ENCODE data around the gene PARK7.

Gene PARK7

DNA sequence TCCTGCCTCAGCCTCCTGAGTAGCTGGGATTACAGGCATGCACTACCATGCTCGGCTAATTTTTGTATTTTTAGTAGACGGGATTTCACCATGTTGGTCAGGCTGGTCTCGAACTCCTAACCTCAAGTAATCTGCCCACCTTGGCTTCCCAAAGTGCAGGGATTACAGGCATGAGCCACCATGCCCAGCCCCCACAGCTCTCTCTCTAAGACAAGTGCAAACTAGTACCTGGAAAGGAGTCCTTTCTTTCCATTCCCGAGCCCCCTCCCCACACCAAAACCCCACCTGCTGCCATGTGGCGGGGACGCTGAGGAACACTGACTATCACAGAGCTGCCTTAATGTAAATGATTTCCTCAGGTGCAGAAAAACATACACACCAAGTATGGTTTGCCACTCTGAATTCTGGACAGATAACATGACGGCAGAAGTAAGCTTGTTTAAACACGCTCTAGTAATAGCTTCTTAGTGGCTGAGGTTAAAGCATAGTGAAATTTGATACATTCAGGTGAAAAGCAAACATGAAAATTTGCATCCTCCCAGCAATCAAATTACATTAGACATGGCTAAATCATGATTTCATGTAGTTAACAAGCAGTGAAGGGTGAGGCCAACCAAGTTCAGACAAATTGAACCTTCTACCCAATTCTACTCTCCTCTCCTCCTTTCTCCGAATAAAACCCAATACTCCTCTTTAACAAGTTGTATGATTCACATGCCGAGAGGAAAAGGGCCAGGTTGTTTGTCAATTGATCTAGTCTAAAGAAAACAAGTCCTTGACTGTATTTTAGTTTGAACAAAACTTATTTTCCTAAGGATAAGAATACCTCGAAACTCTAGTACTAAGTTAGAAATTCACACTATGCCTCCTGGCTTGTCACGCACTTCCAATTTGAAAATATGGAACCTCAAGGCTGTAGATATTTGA is 44.8 kb downstream of the PARK7 start:
- no peak for FAIRE-seq
- no peak for DNase-seq (ENCODE audit: low spot score)

DNA sequence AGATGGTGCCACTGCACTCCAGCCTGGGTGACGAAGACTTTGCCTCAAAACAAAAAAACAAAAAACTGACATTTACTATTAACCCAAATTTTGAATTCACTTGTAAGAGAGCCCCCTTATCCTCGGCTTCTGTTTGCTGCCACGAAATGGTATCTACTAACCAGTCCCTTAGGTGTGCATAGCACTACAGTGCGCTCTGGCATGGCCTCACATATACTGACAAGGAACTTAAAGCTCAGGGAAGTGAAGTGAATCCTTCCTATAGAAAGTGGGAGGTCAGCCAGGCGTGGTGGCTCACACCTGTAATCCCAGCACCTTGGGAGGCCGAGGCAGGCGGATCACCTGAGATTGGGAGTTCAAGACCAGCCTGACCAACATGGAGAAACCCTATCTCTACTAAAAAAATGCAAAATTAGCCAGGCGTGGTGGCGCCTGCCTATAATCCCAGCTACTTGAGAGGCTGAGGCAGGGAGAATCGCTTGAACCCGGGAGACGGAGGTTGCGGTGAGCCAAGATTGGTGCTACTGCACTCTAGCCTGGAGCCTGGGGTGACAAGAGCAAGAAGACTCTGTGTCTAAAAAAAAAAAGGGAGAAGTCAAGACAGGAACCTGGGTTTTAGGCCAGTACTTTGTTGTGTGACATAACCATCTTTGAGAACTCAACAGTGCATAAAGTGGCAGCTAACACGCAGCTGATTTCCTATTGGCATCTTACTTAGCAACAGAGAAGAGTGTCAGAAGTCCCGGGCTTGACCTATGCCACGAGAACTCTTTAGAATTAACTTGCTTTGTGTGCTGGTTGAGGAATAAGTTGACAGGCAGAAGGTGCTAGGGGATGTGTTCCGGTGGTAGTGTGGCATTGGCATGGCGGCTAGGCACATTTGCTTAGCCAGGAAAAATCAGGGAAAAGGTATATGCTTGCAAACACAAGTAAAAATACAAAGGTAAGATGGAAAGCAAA is 47.8 kb downstream of the PARK7 start:
- DNase-seq (ENCODE audit: low spot score), result no peak
- no peak for FAIRE-seq

DNA sequence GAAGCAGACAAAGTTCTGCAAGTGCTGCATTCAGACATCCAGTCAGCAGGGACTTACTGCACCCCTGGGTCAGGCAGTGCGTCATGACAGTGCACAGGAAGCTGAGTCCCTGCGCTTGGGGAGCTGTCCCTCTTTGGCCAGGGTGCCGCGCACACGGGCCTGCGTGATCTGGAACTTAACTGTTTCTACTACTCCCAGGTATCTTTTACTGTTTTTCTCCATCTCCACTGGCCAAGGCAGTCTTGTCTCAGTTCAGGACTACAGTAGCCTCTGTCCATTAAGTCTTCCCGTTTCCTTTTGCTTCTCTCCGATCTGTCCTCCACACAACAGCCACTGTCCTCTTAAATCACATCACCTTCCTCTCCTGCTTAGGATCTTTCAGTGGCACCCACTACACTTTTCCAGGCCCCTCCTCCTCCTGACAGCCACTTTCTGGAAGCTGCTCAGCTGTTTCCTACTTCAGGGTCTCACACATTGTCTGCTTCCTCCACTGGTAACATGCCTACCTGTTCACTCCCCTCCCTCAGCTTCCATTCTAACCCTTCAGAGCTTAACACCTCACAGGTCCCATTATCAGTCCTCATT is 48.7 kb downstream of the PARK7 start:
- DNase-seq (ENCODE audit: low spot score) (no peak), FAIRE-seq (no peak)

DNA sequence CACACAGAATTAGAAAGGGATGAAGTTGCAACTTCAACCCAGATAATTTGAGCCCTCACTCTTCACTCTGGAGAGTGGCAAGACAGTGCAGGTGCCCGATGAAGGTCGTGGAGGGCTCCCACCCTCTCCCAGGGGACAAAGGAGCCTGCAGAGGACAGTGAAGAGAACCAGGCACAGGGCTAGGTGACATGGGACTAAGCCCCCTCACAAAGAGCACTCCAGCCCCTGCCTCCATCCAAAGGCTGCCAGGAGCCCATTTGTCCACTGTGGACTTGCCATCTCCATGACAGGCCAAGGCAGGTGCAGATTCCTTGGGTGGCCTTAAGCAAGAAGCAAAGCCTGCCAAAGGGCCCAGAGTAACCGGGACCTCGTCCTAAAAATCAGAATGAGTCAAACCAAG is 49.5 kb downstream of the PARK7 start:
- FAIRE-seq, result no peak
- DNase-seq (ENCODE audit: low spot score), result no peak

DNA sequence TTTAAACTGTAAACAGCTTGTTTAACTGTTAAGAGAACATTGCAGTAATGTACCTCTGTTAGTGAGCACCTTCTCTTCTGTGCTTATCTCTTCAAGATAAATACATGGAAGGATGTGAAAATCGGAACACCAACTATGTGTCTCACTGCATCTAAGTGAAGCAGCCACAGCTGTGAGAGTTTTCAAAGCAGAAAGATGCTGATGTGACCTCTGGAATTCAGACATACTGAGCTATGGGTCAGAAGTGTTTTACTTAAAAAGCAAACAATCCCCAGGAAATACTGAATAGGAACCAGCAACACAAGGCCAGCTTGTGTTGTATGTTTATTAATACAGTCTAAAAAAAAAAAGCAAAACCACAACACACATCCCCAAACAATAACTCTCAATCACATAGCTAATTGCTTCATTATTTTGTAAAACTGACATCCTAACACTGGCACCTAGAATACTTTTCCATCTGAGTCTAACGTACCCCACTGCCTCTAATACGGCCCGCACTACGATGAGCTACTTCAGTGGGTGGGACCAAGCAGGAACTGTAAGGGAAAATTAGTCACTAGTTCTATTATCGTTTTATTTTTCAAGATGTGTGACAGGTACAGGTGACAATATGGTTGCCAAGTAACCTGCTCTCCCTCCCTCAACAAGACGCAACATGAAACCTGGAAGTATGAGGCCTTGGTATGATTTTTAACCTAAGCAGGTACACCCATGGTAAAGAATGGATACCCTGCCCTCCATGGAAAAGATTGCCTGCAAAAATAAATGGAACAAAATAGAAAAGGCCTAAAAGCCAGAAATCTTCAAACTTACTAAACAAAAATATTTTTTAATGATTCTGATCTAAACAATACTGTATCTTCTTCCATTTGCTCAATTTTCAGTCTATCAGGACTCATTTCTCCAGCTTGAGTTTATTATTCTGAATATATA is 50.7 kb downstream of the PARK7 start:
- FAIRE-seq, result no peak
- DNase-seq (ENCODE audit: low spot score), result no peak

DNA sequence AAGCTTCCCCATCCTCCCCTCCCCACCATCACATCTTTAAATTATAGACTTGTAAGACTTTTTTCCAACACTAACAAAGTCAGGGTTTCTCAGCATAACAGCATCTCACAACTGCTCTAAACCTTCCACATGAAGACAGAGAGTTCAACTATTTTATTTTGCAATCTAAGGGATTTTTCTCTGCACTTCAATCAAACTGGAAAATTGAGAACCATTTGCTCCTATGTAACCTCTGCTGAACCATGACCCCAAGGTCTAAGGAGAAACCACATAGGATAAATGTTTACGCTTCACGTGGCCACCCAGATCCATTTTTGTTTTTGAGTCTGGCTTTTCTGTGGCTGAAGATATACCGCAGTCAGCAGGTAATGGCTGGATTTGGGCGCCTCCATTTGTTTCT is 51.4 kb downstream of the PARK7 start:
- FAIRE-seq (no peak), DNase-seq (ENCODE audit: low spot score) (no peak)

DNA sequence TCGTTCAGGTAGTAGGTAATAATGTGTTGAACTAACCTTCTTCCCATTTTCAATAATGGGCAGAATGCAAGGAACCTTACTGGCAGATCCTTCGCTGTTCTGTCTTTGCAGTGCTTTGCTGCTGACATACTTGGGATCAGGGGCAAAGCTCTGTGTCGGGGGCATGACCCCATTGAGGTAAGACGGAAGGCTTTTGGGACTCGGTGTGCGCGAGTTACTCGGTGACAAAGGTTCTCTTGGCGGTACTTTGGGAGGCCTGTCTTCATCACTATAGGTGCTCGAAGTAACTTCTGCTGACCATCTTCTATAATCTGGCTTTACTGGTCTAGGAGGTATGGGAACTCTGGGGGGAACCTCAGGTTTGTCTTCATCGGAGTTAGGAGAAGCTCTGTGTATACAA is 51.9 kb downstream of the PARK7 start:
- FAIRE-seq, result no peak
- no peak for DNase-seq (ENCODE audit: low spot score)

DNA sequence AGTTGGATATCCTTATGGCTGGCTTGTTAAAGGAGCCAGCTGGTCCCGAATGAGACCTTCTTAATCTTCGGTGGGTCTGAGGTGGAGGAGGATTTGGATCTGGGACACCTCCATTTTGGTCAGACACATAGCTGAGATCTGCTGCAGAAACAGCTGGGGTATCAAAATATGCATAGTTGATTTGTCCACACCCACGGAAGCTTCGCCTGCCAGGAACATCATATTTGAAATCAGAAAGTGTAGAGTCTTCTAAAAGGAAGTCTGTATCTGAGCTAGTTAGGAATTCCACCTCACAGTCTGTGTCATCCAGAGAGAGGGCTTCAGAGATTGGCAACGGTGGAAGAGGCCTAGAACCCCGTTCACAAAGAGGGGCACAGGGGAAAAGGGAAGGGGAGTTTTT is 52.3 kb downstream of the PARK7 start:
- no peak for FAIRE-seq
- DNase-seq (ENCODE audit: low spot score), result no peak

DNA sequence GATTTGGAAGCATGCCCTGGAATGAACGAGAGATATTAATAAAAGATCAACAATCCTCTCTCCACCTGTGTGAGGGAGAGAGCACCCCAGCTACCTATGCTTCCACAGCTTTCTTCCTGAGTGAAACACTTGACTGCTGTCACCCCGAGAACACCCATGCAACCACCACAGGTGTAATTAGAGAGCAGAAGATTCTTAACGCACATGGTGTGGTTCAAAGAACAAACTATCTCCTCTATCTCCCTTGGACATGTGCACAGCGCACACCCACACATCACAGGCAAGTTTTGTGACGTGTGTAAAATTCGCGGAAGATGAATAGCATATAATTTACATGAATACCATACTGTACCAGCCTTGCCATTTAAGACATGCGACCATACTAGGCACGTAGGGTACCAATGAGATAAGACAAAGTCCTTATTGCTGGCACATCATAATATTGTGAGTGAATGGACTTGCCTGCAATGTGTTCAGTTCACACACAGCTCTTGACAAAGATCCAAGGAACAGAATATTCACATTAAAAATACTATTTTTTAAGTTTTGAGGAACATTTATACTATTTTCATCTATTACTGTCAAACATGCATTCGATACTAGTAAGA is 53.0 kb downstream of the PARK7 start:
- FAIRE-seq (no peak), DNase-seq (ENCODE audit: low spot score) (no peak)

DNA sequence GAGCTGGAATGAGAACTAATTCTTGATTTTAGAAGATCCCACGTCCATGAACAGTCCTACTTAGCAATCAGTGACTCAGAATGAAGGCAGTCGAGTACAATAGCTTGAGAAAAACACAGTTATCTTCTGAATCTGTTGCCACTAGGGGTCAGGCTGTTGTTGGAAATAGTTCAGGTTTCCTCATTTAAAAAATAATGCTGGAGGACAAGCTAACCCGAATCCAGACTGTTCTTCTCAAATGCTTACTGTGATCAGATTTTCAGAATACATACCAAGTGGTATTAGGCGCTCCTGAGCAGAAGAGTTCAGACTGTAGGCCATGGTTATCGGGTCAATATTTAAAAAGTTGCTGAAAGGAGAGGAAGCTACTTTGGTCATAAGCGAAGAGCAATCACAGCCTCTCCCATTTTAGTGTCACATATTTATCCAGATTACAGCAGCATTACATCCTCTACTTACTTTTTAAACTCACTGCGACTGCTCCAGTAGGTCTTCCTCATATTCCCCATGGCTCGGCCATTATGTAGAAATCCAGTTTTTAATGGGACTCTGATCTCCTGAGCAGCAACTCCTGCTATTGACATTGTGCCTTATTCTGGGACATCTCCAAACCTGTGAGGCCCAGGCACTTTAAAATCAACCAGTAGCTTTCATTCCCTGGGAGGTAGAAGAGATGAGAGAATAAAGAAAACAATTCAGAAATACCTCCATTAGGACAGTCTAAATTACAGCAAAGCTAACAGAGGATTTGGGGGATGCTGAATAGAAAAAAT is 53.7 kb downstream of the PARK7 start:
- FAIRE-seq (peak; percentile 84), DNase-seq (ENCODE audit: low spot score) (peak; percentile 77)

DNA sequence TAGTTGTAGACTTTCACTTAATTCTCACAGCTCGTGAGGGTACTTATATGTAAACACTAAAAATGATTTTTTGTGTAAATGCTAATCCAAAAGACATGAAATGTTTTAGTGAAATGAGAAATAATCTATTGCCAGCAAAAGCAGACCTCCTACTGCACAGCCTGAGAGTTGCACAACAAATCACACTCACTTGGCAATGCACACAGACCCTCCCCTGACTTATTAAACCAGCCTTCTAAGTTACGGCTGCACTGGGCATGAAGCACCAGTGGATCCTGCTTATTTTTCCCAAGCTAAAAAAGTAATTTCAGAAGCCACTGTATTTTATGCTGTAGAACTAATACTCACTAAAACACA is 54.3 kb downstream of the PARK7 start:
- no peak for FAIRE-seq
- DNase-seq (ENCODE audit: low spot score), result no peak

DNA sequence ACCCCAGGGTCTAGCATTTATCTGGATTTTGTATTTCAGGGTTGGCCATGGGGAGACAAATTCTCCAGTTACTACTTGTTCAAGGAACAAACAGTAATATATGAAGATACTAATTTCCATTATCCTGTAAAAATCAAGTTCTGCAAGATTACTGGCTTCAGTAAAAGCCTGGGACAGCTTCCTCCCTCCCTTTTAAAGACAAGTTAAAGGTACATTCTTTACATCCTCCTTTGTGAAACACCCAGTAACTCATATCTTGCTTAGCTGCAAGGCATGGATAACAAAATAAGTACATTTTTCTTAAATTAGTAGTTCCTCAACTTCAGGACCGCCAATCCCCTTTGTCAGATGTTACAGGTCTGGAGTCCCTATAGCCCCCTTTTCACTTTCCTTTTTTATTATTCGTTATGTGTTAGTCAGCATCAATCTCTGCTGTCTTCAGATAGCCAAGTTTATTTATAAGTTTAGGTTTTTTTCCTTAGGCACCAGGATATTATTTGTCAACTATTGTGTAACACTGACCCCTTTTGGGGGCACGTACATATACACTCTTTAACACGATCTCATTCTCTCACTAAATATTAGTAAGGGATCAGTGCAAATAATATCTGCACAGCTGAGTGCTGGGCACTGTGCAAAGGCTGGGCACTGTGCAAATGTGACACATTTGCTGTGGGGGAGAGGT is 54.8 kb downstream of the PARK7 start:
- FAIRE-seq (no peak), DNase-seq (ENCODE audit: low spot score) (no peak)

DNA sequence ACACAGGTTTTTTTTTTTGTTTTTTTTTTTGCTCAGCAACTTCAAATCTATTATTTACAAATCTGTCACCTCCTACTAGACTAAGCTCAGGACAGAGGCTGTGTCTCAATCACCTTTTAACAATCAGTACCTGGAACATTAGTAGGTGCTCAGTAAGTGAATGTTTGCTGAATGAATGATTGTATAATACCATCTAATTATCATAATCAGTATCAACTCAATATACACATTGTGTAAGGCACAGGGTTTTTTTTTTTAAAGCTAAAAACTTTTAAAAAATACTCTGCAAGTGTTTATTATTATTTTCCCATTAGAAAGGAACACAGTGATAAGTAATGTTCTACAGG is 55.4 kb downstream of the PARK7 start:
- no peak for DNase-seq (ENCODE audit: low spot score)
- no peak for FAIRE-seq

DNA sequence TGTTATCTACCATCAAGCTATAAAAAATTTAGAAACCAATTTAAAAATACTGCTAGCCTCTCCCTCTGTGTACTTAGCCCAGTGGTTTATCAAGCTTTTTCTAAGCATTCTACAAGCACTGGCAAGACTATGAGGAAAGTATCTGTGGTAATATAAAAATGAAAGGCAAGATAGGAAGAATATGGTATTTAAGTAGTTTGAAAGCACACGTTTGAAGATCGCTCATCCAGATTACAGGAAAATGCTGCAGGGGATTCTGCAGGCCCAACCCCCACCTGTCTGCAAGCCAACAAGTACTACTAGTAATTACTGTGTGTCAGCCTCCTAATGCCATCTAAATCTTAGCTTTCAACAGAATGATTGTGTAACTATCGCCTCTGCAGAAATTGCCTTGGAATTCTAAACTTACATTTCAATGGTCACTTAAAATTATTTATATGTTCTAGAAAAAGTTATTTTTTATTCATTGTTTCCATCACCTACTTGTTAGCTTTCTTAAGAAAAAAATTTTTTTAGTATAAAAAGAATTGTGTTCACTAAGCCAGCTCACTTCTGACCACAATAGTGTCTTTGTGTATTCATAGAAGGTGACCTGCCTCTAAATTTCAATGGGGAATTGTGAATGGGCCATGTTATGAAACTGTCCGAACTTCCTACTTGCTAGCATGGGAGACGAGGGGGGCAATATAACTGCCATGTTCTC is 56.1 kb downstream of the PARK7 start:
- FAIRE-seq (peak; percentile 69), DNase-seq (ENCODE audit: low spot score) (peak; percentile 37)

DNA sequence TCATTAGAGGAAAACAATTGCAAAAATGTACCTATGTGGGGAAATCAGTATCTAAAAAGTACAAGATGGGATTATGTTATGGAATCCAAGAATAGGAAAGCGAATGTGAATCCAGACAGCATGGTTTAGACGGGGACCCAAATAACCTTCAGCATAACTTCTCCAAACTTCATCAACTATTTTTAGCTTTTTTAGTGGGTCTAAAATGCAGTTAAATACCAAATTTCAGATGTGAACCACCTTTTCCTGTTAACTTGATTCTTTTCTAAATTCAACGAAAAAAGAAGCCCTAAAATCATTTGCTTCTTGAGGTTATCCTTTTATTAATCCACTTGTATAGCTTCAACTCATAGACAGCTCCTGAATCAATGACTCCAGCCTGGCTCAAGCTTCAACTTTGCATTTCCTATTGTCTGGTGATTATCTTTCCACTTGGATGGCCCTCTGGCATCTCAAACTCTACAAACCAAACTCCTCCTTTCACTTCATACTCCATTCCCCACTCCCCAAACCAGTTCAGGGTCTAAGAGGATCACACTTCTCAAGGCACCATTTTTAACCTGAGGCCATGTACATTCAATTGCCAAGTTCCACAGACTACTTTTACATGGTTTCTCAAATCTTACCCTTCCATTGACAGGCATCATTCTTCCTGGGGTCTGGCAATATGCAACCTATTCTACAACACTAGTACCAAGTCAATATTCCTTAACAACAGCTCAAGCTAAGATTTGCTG is 57.1 kb downstream of the PARK7 start:
- FAIRE-seq, result peak; percentile 86

DNA sequence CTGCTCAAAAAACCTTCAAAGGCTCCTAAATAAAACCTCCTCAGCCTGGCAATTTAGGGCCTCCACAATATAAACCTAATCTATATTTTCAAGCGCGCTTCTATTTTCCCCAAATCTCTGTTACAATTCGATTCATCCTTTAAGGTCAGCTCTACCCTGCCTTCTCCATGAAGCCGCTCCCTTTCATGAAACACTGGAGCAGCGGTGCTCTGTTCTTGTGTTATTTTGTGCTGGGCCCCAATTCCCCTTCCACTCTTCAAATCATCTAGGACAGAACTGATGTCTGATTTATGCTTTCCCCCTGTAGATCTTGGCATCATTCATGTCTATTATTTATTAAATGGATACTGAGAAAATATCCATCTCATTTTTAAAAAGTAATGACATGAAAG is 57.7 kb downstream of the PARK7 start:
- DNase-seq (ENCODE audit: low spot score), result no peak
- FAIRE-seq, result no peak

More for the DNA sequence above, 57.1 kb downstream of the PARK7 start:
- DNase-seq (ENCODE audit: low spot score), result peak; percentile 63

DNA sequence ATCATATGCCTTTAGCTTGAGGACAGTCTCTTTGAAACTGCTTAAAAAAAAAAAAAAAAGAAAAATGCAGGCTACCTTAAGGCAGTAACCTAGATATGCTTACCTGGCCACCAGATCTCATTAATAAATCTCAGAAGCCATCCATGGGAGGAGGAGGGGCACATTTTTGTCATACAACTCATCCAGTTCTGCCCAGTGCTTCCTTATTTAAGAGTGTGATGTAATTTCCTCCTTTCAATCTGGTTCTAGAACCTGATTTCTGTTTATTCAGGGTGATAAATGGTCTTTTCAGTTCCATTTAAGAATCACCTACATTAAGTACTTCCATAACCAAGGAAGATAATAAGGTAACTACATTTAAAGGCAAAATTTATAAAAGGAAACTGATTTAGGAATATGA is 58.5 kb downstream of the PARK7 start:
- FAIRE-seq (peak; percentile 95), DNase-seq (ENCODE audit: low spot score) (peak; percentile 85)
